ENCODE data around the gene SEH1L. TPM values are rescaled to one million over a fixed set of nuclear protein-coding genes. Genes with fewer than 3 reads are reported as not detected.

Gene SEH1L
- total RNA-seq, 1 donor from 2014 or later, result 48.6 TPM

- no peaks in the 10 kb centered on the region for H3K36me3 ChIP-seq
- H3K9me3 ChIP-seq (ENCODE audit: low read depth), result no peaks in the 10 kb centered on the region
- no peak for DNase-seq (ENCODE audit: low spot score)
- H3K4me2 ChIP-seq, result no peak overlapping the region
- H3F3A ChIP-seq (ENCODE audit: low read depth), result peaks cover 4% of the 10 kb centered on the region
- H3K27ac Mint-ChIP-seq, result no peak overlapping the region
- H3K79me2 ChIP-seq (ENCODE audit: low read depth), result no peaks in the 10 kb centered on the region
- no peak overlapping the region for H3K9ac ChIP-seq
- H3K4me1 Mint-ChIP-seq, result peaks cover 4% of the 10 kb centered on the region
- H4K20me1 ChIP-seq (ENCODE audit: low read depth), result no peaks in the 10 kb centered on the region
- no peak overlapping the region for H2AFZ ChIP-seq (replicated peaks)
- no peak overlapping the region for H3K4me3 ChIP-seq
- peaks cover 8% of the 10 kb centered on the region for H3K27me3 ChIP-seq
- peaks cover 8% of the 10 kb centered on the region for H3K4me1 ChIP-seq
- H3K36me3 Mint-ChIP-seq, result no peaks in the 10 kb centered on the region
- peaks cover 3% of the 10 kb centered on the region for H3K27me3 Mint-ChIP-seq (ENCODE audit: insufficient read depth, low read depth)
- no peak overlapping the region for H3K4me3 Mint-ChIP-seq
- TF ChIP-seq CTCF (IDR thresholded peaks at IDR 0.05) (no peak), EZH2phosphoT487 (IDR thresholded peaks at IDR 0.05) (no peak), EZH2 (IDR thresholded peaks at IDR 0.05) (no peak)
- no peaks in the 10 kb centered on the region for H3K9me3 Mint-ChIP-seq
- no peak overlapping the region for H3K27ac ChIP-seq
These were observed 19.2 kb upstream of the SEH1L start for GRCh38 chr18:12928641-12929040.

- Histone ChIP-seq H3K4me2 (no peak overlapping the region), H3K4me3 (no peak overlapping the region), H4K20me1 (ENCODE audit: low read depth) (no peaks in the 10 kb centered on the region), H3K36me3 (no peaks in the 10 kb centered on the region), H3F3A (ENCODE audit: low read depth) (peaks cover 8% of the 10 kb centered on the region), H2AFZ (replicated peaks) (no peak overlapping the region), H3K79me2 (ENCODE audit: low read depth) (no peaks in the 10 kb centered on the region), H3K9ac (no peak overlapping the region), H3K9me3 (ENCODE audit: low read depth) (no peaks in the 10 kb centered on the region), H3K27me3 (peaks cover 8% of the 10 kb centered on the region), H3K4me1 (peaks cover 10% of the 10 kb centered on the region), H3K27ac (no peak overlapping the region)
- DNase-seq (ENCODE audit: low spot score), result no peak
- Mint-ChIP-seq H3K27ac (peak overlapping the region; percentile 40), H3K4me1 (peaks cover 6% of the 10 kb centered on the region), H3K9me3 (no peaks in the 10 kb centered on the region), H3K36me3 (no peaks in the 10 kb centered on the region), H3K27me3 (ENCODE audit: insufficient read depth, low read depth) (peaks cover 3% of the 10 kb centered on the region), H3K4me3 (no peak overlapping the region)
- TF ChIP-seq EZH2 (IDR thresholded peaks at IDR 0.05) (no peak), CTCF (IDR thresholded peaks at IDR 0.05) (no peak)
These were observed 18.2 kb upstream of the SEH1L start for GRCh38 chr18:12929477-12930083.

- H3K4me3 ChIP-seq, result no peak overlapping the region
- H3K79me2 ChIP-seq (ENCODE audit: low read depth), result no peaks in the 10 kb centered on the region
- Mint-ChIP-seq H3K27me3 (ENCODE audit: insufficient read depth, low read depth) (peaks cover 2% of the 10 kb centered on the region), H3K36me3 (no peaks in the 10 kb centered on the region), H3K9me3 (no peaks in the 10 kb centered on the region), H3K4me3 (no peak overlapping the region), H3K4me1 (peaks cover 7% of the 10 kb centered on the region), H3K27ac (no peak overlapping the region)
- H4K20me1 ChIP-seq (ENCODE audit: low read depth), result no peaks in the 10 kb centered on the region
- peaks cover 8% of the 10 kb centered on the region for H3F3A ChIP-seq (ENCODE audit: low read depth)
- H3K27me3 ChIP-seq, result peaks cover 14% of the 10 kb centered on the region
- no peak overlapping the region for H3K9ac ChIP-seq
- H3K27ac ChIP-seq, result no peak overlapping the region
- H3K9me3 ChIP-seq (ENCODE audit: low read depth), result no peaks in the 10 kb centered on the region
- DNase-seq (ENCODE audit: low spot score), result no peak
- H3K36me3 ChIP-seq, result no peaks in the 10 kb centered on the region
- H3K4me2 ChIP-seq, result no peak overlapping the region
- H3K4me1 ChIP-seq, result peaks cover 10% of the 10 kb centered on the region
- no peak for TF ChIP-seq CTCF (IDR thresholded peaks at IDR 0.05)
- no peak for TF ChIP-seq EZH2 (IDR thresholded peaks at IDR 0.05)
- TF ChIP-seq EZH2phosphoT487 (IDR thresholded peaks at IDR 0.05), result no peak
- no peak overlapping the region for H2AFZ ChIP-seq (replicated peaks)
These were observed 17.4 kb upstream of the SEH1L start for GRCh38 chr18:12930376-12930775.
